Neural cell (in vitro differentiated cells): ENCODE data around the gene SLC6A17.

Experiments used
- CTCF ChIP-seq: fragments of 450-650 bp; IDR thresholded peaks from 2 replicates; pipeline ENCODE4 v1.5.1; 2014; ENCODE audit warnings: antibody characterized with exemption, mild to moderate bottlenecking, moderate library complexity; ENCODE audit not compliant: poor library complexity, severe bottlenecking
- MXI1 ChIP-seq: fragments of 450-650 bp; conservative IDR thresholded peaks from 2 replicates; pipeline ENCODE4 v1.6.1; 2014; ENCODE audit warnings: antibody characterized with exemption, mild to moderate bottlenecking; ENCODE audit not compliant: poor library complexity, severe bottlenecking
- POLR2AphosphoS5 ChIP-seq: IDR thresholded peaks from 2 replicates; pipeline ENCODE4 v1.6.1; 2012
- SMC3 ChIP-seq: fragments of 450-650 bp; conservative IDR thresholded peaks from 2 replicates; pipeline ENCODE4 v1.6.1; 2014; ENCODE audit warnings: antibody characterized with exemption, mild to moderate bottlenecking, moderate library complexity; ENCODE audit not compliant: poor library complexity

GRCh38 chr1:110163591-110163990 lies 13.3 kb downstream of the SLC6A17 start:
- no peak for TF ChIP-seq SMC3
- no peak for TF ChIP-seq MXI1
- no peak for TF ChIP-seq POLR2AphosphoS5
- TF ChIP-seq CTCF = no peak
